ENCODE measurements around the gene ABCA13. TPM values are rescaled to one million over a fixed set of nuclear protein-coding genes. Genes with fewer than 3 reads are reported as not detected.

ABCA13 gene
- total RNA-seq, 2 donors from 2014 or later = not detected

- no peak for ATAC-seq
- Mint-ChIP-seq H3K27ac (no peak overlapping the region), H3K4me3 (no peak overlapping the region), H3K27me3 (no peaks in the 10 kb centered on the region), H3K36me3 (ENCODE audit: low read depth) (no peaks in the 10 kb centered on the region), H3K4me1 (no peaks in the 10 kb centered on the region)
- no peaks in the 10 kb centered on the region for H3K9me3 ChIP-seq (ENCODE audit: control insufficient read depth, low read length, poor library complexity, severe bottlenecking)
- DNase-seq = no peak
These were observed 255.8 kb downstream of the ABCA13 start for GRCh38 chr7:48426966-48427555.

DNA sequence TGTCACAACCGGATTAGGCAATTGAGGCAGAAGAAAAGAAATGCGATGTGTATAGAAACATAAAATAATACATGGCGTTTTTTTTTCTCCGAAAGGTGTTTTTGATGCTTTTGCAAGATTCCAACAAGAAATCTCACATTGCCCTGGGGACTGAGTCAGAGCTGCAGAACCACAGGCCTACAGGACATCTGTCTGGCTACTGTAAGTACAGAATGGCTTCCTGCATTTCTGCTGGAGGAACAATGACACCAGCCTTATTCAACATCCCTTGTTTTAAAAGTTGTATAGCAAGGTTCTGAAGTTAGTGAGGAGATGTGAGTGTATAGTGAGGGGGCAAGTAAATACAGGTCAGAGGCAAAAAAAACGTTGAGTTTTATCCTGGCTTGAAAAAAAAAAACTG is 256.4 kb downstream of the ABCA13 start:
- H3K27ac Mint-ChIP-seq = no peak overlapping the region
- no peak for DNase-seq
- no peak overlapping the region for H3K4me3 Mint-ChIP-seq
- H3K36me3 Mint-ChIP-seq (ENCODE audit: low read depth) = no peaks in the 10 kb centered on the region
- H3K4me1 Mint-ChIP-seq = no peaks in the 10 kb centered on the region
- no peaks in the 10 kb centered on the region for H3K27me3 Mint-ChIP-seq
- ATAC-seq = no peak
- H3K9me3 ChIP-seq (ENCODE audit: control insufficient read depth, low read length, poor library complexity, severe bottlenecking) = no peaks in the 10 kb centered on the region

GRCh38 chr7:48428091-48428684 is 256.9 kb downstream of the ABCA13 start:
- no peak for ATAC-seq
- Mint-ChIP-seq H3K27ac (no peak overlapping the region), H3K4me1 (no peaks in the 10 kb centered on the region), H3K36me3 (ENCODE audit: low read depth) (no peaks in the 10 kb centered on the region), H3K27me3 (no peaks in the 10 kb centered on the region), H3K4me3 (no peak overlapping the region)
- H3K9me3 ChIP-seq (ENCODE audit: control insufficient read depth, low read length, poor library complexity, severe bottlenecking) = no peaks in the 10 kb centered on the region
- DNase-seq = no peak

- Mint-ChIP-seq H3K36me3 (ENCODE audit: low read depth) (no peaks in the 10 kb centered on the region), H3K27me3 (no peaks in the 10 kb centered on the region), H3K4me3 (no peak overlapping the region), H3K27ac (no peak overlapping the region), H3K4me1 (no peaks in the 10 kb centered on the region)
- no peaks in the 10 kb centered on the region for H3K9me3 ChIP-seq (ENCODE audit: control insufficient read depth, low read length, poor library complexity, severe bottlenecking)
- ATAC-seq = no peak
- no peak for DNase-seq
These were observed 257.9 kb downstream of the ABCA13 start for GRCh38 chr7:48429117-48429516.

DNA sequence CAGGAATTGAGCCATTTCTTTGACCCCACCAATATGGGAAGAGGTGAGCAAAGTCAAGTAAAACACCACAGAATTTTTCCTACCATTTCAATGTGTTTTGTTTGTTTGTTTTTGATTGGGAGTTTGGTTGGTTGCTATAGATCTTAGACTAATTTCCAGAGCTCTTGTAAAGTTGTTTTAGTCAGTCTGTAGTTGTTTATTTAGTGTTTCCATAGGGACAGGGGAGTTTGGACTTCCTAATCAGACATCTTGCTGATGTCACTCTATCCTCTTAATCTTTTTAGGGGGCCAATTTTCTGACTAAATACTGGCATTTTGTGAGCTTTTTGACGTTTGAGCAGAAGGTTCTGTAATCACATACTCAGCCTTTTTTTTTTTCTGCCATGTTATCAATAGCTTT is 266.9 kb downstream of the ABCA13 start:
- no peaks in the 10 kb centered on the region for H3K9me3 ChIP-seq (ENCODE audit: control insufficient read depth, low read length, poor library complexity, severe bottlenecking)
- ATAC-seq (no peak), DNase-seq (no peak)
- no peaks in the 10 kb centered on the region for H3K36me3 Mint-ChIP-seq (ENCODE audit: low read depth)
- no peak overlapping the region for H3K4me3 Mint-ChIP-seq
- H3K27me3 Mint-ChIP-seq = no peaks in the 10 kb centered on the region
- H3K4me1 Mint-ChIP-seq = no peaks in the 10 kb centered on the region
- no peak overlapping the region for H3K27ac Mint-ChIP-seq

DNA sequence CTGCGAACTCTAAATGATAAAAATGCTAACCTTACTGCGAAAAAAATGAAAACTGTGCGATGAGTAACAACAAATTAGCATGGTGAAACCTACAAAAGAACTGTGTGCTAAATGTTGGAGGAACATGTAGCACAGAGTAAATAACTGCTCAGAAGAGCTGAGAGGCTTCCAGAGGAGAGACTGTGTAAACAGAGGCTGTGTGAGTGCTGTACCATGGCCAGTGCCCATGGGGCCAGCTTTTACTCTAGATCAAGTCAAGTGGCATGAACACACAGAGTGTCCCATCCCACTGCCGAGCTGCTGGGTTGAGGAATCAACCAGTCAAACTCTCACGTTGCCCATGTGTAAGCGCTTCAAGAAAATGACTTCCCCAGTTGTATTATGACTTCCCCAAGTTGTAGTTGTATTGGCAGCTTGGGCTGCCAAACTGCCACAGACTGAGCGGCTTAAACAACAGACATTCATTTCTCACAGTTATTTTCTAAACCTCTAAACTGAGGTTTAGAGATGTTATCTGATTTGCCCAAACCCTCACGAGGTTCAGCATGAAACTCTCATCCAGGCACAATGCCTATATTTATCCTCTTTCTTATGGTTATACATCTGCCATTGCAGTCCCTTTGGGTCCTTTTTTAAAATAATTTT is 270.7 kb downstream of the ABCA13 start:
- Mint-ChIP-seq H3K4me1 (no peaks in the 10 kb centered on the region), H3K36me3 (ENCODE audit: low read depth) (no peaks in the 10 kb centered on the region), H3K4me3 (no peak overlapping the region), H3K27ac (no peak overlapping the region), H3K27me3 (no peaks in the 10 kb centered on the region)
- ATAC-seq (no peak), DNase-seq (no peak)
- H3K9me3 ChIP-seq (ENCODE audit: control insufficient read depth, low read length, poor library complexity, severe bottlenecking) = no peaks in the 10 kb centered on the region

DNA sequence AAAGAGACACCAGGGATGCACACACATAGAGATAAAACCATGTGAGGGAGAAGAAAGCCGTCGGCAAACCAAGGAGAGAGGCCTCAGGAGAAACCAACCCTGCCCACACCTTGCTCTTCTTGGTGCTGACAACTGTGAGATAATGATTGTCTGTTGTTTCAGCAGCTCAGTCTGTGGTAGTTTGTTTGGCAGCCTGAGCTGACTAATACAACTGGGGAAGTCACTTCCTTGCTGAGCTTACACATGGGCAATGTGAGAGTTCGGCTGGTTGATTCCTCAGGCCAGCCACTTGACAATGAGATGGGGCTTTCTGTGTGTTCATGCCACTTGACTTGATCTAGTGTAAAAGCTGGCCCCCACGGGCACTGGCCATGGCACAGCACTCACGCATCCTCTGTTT is 271.8 kb downstream of the ABCA13 start:
- Mint-ChIP-seq H3K4me3 (no peak overlapping the region), H3K36me3 (ENCODE audit: low read depth) (no peaks in the 10 kb centered on the region), H3K27ac (no peak overlapping the region), H3K4me1 (no peaks in the 10 kb centered on the region), H3K27me3 (no peaks in the 10 kb centered on the region)
- no peak for ATAC-seq
- DNase-seq = no peak
- no peaks in the 10 kb centered on the region for H3K9me3 ChIP-seq (ENCODE audit: control insufficient read depth, low read length, poor library complexity, severe bottlenecking)

DNA sequence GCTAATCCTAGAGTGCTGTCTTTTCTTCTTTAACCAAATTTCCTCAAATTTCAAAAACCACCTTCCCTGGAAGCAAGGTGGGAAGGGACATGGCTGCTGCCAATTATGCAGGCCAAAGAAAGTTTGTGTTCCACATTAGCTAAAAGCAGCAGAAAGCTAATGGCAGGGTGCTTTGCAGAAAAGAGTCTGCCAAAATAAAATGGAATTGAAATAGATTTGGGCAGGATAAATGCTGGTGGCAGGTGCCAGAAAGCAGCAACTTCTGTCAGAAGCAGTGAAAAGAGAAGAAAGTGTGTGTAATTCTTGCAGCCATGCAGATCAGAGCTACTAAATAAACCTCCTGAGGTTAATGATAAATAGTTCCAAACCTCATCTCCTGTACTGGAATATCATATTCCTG is 275.5 kb downstream of the ABCA13 start:
- no peaks in the 10 kb centered on the region for H3K27me3 Mint-ChIP-seq
- H3K4me1 Mint-ChIP-seq = no peaks in the 10 kb centered on the region
- ATAC-seq = no peak
- no peak overlapping the region for H3K4me3 Mint-ChIP-seq
- no peak overlapping the region for H3K27ac Mint-ChIP-seq
- H3K9me3 ChIP-seq (ENCODE audit: control insufficient read depth, low read length, poor library complexity, severe bottlenecking) = no peaks in the 10 kb centered on the region
- no peaks in the 10 kb centered on the region for H3K36me3 Mint-ChIP-seq (ENCODE audit: low read depth)
- DNase-seq = no peak

GRCh38 chr7:48452218-48452617 is 281.0 kb downstream of the ABCA13 start:
- H3K27me3 Mint-ChIP-seq = no peaks in the 10 kb centered on the region
- H3K9me3 ChIP-seq (ENCODE audit: control insufficient read depth, low read length, poor library complexity, severe bottlenecking) = no peaks in the 10 kb centered on the region
- no peak overlapping the region for H3K4me3 Mint-ChIP-seq

DNA sequence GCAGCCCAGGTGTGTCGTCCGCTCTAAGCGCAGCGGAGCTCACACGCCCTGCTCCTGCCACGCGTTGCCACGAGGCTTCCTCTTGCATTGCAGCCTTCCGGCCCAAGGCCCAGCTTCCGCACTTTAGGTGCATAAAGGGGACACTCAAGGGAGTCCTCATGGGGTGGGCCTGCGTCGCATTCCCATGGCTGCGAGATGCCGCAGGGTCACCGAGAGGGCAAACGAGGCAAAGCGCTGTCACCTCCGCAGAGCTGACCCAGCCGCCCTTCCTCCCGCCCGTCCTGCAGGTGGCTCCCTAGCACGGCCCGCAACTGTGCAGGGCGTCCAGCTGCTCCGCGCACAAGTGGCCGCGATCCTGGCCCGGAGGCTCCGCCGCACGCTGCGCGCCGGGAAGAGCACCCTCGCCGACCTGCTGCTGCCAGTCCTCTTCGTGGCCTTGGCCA is 283.5 kb downstream of the ABCA13 start:
- Mint-ChIP-seq H3K36me3 (ENCODE audit: low read depth) (no peaks in the 10 kb centered on the region), H3K4me1 (no peaks in the 10 kb centered on the region), H3K27ac (no peak overlapping the region), H3K27me3 (no peaks in the 10 kb centered on the region), H3K4me3 (no peak overlapping the region)
- no peak for DNase-seq
- ATAC-seq = no peak
- H3K9me3 ChIP-seq (ENCODE audit: control insufficient read depth, low read length, poor library complexity, severe bottlenecking) = no peaks in the 10 kb centered on the region

More at GRCh38 chr7:48452218-48452617, 281.0 kb downstream of the ABCA13 start:
- H3K4me1 Mint-ChIP-seq = no peaks in the 10 kb centered on the region
- ATAC-seq (no peak), DNase-seq (no peak)
- H3K27ac Mint-ChIP-seq = no peak overlapping the region
- H3K36me3 Mint-ChIP-seq (ENCODE audit: low read depth) = no peaks in the 10 kb centered on the region

GRCh38 chr7:48455363-48455762 is 284.1 kb downstream of the ABCA13 start:
- Mint-ChIP-seq H3K4me3 (no peak overlapping the region), H3K4me1 (no peaks in the 10 kb centered on the region), H3K27me3 (no peaks in the 10 kb centered on the region), H3K36me3 (ENCODE audit: low read depth) (no peaks in the 10 kb centered on the region), H3K27ac (no peak overlapping the region)
- no peaks in the 10 kb centered on the region for H3K9me3 ChIP-seq (ENCODE audit: control insufficient read depth, low read length, poor library complexity, severe bottlenecking)
- no peak for ATAC-seq
- no peak for DNase-seq

DNA sequence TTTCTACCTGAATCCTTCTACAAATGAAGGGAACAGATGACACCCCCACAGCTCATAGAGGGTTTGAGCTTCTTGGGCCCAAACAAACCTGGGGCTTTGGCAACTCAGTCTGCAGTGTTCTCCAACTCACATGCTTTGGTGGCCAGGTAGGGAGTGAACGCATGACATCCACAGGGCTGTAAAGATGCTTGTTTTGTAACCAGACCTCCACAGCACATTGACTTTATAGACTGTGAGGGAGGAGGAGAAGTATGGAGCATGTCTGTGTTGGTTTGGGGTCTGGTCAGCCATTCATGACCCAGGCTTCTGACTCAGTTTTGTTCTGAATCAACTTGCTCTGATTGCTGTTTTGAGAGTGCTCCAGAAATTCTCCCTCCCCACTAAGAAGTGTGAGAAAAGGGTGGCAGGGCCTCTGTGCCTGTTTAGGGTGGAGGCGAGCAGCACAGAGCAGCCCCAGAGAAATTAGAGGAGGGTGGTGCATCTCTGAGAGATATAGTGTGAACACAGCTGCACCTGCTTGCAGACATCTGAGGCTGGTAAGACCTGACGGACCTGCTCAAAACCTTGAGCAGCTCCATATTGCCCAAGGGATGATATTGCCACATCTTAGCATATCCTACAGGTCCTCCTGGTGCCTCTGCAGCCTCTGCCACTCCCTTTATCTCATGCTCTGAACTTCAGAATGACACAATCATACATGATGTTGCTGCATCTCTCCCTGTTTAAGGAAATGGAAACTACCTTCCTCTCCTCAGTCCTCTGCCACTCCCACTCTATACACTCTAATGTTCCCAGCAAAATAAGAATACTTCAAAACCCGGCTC is 287.7 kb downstream of the ABCA13 start:
- ATAC-seq = no peak
- H3K27ac Mint-ChIP-seq = no peak overlapping the region
- DNase-seq = no peak
- no peaks in the 10 kb centered on the region for H3K9me3 ChIP-seq (ENCODE audit: control insufficient read depth, low read length, poor library complexity, severe bottlenecking)
- H3K4me3 Mint-ChIP-seq = no peak overlapping the region
- no peaks in the 10 kb centered on the region for H3K36me3 Mint-ChIP-seq (ENCODE audit: low read depth)
- H3K4me1 Mint-ChIP-seq = no peaks in the 10 kb centered on the region
- H3K27me3 Mint-ChIP-seq = no peaks in the 10 kb centered on the region

GRCh38 chr7:48466713-48467112 is 295.5 kb downstream of the ABCA13 start:
- Mint-ChIP-seq H3K4me1 (no peaks in the 10 kb centered on the region), H3K27ac (no peak overlapping the region), H3K4me3 (no peak overlapping the region), H3K27me3 (no peaks in the 10 kb centered on the region), H3K36me3 (ENCODE audit: low read depth) (no peaks in the 10 kb centered on the region)
- no peaks in the 10 kb centered on the region for H3K9me3 ChIP-seq (ENCODE audit: control insufficient read depth, low read length, poor library complexity, severe bottlenecking)
- no peak for ATAC-seq
- no peak for DNase-seq
